ENCODE data around the gene SMAP1.

Gene SMAP1

DNA sequence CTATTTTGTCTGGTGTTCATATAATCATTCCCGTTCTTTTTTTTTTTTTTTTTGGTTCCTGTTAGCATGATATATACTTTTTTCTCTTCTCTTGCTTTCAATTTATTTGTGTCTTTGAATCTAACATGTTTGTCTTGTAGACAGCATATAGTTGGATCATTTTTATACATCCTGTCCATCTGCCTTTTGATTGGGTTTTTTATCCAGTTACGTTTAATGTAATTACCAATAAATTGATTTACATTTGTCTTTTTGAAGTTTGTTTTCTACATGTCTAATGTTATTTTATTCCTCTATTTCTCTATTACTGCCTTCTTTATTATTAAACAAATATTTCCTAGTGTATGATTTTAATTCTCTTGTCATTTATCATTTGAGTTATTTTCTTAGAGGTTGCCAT lies 204.8 kb downstream of the SMAP1 start:
- in situ Hi-C loops (cut with MboI; ENCODE audit: low pct_unique_long_range_greater_than_20kb, low sequenced_read_pairs, unreplicated experiment), result loop anchor here (25.0 kb wide), 1 partner anchor 335 kb away; no protein-coding TSS in a partner anchor
- no peak for DNase-seq (ENCODE audit: low spot score)
- TF ChIP-seq, protein P1, sequence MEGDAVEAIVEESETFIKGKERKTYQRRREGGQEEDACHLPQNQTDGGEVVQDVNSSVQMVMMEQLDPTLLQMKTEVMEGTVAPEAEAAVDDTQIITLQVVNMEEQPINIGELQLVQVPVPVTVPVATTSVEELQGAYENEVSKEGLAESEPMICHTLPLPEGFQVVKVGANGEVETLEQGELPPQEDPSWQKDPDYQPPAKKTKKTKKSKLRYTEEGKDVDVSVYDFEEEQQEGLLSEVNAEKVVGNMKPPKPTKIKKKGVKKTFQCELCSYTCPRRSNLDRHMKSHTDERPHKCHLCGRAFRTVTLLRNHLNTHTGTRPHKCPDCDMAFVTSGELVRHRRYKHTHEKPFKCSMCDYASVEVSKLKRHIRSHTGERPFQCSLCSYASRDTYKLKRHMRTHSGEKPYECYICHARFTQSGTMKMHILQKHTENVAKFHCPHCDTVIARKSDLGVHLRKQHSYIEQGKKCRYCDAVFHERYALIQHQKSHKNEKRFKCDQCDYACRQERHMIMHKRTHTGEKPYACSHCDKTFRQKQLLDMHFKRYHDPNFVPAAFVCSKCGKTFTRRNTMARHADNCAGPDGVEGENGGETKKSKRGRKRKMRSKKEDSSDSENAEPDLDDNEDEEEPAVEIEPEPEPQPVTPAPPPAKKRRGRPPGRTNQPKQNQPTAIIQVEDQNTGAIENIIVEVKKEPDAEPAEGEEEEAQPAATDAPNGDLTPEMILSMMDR (IDR thresholded peaks at IDR 0.05; ENCODE audit: extremely low read depth, insufficient read depth, missing control alignments), result no peak

DNA sequence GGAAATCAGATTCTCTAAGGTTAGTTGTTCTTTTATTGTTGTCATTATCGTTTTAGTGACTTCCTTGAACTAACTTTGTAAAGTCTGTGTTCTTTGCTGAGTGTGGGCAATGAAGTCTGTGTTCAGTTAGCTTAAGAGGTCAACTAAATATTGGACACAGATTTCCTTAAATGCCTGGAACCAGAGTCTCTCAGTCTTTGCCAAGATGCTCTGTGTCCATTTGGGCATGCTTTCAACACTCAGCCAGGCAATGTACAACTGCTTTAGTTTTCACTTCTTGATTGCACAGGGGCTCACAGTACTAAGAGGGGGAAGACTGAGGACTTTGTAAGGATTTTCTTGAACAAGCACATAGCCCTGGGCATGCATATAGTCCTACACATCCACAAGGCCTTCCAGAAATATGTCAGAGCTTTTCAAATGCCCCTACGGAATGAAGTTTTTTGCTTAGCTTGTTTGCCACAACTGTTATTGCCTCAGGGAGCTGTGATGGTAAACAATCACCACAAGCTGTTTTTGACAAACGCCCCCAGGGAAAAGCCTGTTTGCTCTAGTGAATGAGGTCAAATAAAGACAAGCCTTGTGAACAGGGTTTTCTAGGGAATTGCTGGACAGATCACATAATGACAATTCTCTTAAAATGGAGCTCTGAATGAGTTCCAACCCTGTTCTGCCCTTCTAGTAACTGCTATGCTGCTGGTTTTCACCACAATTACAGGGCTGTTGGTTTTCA lies 206.7 kb downstream of the SMAP1 start:
- DNase-seq (ENCODE audit: low spot score), result no peak
- TF ChIP-seq, protein P1 (IDR thresholded peaks at IDR 0.05; ENCODE audit: extremely low read depth, insufficient read depth, missing control alignments), result no peak
- in situ Hi-C loops (cut with MboI; ENCODE audit: low pct_unique_long_range_greater_than_20kb, low sequenced_read_pairs, unreplicated experiment), result loop anchor here (25.0 kb wide), 1 partner anchor 337 kb away; no protein-coding TSS in a partner anchor

DNA sequence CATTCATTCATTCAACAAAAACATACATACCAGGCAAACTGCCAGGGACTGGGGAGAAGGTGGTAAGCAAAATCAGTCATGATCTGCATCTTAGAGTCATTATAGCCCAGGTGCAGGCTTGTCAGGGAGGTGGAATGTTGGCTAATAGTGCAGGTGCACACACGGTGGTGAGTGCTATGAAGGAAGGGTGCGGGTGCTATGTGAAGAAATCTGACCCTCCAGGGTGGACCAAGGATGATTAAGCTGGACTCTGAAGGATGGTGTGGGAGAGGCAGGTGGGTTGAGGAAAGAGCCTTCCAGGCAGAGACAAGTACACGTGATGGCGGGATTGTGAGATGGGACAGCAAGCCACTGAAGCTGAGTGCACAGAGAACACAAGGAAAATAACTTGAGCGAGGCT lies 211.8 kb downstream of the SMAP1 start:
- in situ Hi-C loops (cut with MboI; ENCODE audit: low pct_unique_long_range_greater_than_20kb, low sequenced_read_pairs, unreplicated experiment), result no loop called here
- DNase-seq (ENCODE audit: low spot score), result no peak
- TF ChIP-seq, protein P1 (IDR thresholded peaks at IDR 0.05; ENCODE audit: extremely low read depth, insufficient read depth, missing control alignments), result no peak

DNA sequence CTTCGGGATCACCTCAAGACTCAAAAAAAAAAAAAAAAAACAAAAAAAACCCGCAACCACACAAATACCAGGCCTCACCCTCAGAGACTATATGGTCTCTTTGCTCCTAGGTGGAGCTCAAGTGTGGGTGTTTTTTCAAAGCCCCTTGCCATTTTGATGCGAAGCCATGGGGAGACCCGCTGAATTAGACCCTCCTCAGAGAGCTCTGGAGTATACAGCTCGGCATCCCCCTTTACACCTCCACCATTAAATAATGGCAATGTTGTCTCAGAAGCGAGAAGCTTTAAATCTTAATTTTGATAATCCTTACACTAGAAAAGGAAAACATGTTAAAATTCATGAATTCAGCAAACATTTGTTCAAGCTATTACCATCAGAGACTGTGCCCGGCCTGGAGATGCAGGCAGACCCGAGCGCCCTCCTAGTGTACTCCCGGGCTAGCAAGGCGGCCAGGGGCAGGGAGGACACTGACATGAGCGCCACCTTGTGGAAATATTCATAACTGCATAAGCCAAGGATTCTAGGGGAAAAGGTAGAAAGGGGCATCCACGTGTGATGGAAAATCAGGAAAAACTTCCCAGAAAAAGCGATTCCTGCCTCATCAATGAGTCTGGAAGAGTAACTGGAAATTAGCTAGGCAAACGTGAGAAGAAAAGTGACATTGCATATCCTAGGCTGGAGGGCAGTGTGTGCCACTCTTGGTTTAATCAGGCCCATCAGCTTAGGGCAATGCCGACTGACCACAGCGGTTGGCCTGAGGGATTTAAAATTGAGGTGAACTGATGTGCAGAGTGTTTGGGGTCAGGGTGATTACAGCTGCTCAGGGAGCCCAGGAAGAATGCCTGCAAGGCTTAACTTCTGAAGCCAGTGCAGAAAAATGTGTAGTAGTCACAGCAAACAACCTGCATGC lies 216.6 kb downstream of the SMAP1 start:
- TF ChIP-seq, protein P1 (IDR thresholded peaks at IDR 0.05; ENCODE audit: extremely low read depth, insufficient read depth, missing control alignments), result peak; percentile 89
- DNase-seq (ENCODE audit: low spot score), result peak; percentile 75
- in situ Hi-C loops (cut with MboI; ENCODE audit: low pct_unique_long_range_greater_than_20kb, low sequenced_read_pairs, unreplicated experiment), result loop anchor here (10.0 kb wide), 1 partner anchor 180 kb away; no protein-coding TSS in a partner anchor

DNA sequence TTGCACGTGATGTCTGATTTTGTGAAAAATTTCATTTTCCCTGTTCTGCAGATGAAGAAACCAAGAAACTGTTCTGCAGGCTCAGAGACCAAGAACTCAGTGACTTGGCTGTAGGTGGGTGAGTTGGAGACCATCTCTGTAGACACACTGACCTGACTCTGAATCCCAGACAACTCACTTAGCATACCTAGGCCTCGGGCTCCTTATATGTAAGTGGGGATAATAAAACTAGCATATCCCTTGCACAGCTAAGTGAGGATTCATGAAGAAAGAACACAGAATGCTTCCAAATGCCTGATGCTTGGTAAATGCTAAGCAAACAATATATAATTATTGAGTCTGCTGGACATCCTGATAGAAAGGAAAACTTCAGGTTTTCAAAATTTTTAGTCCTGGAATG lies 218.4 kb downstream of the SMAP1 start:
- DNase-seq (ENCODE audit: low spot score), result no peak
- TF ChIP-seq, protein P1 (IDR thresholded peaks at IDR 0.05; ENCODE audit: extremely low read depth, insufficient read depth, missing control alignments), result no peak
- in situ Hi-C loops (cut with MboI; ENCODE audit: low pct_unique_long_range_greater_than_20kb, low sequenced_read_pairs, unreplicated experiment), result loop anchor here (10.0 kb wide), 1 partner anchor 181 kb away; no protein-coding TSS in a partner anchor

DNA sequence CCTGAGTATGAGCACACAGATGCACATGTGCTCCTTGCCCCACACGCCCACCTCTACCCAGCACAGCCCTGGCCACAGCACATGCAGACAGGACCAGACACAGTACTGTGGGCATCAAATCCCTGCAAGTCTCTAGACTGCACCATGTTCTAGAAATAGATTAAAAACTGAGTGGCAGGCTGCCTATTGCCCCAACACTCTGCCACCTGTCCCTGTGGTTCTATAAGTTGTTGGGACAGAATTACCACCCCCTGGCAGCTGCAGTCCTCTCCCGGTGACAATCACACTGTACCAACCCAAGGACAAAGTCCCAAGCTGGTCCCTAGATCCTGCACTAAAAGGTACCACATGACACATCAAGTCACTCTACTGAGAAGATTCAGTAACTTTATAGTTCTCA lies 219.0 kb downstream of the SMAP1 start:
- no peak for DNase-seq (ENCODE audit: low spot score)
- TF ChIP-seq, protein P1 (IDR thresholded peaks at IDR 0.05; ENCODE audit: extremely low read depth, insufficient read depth, missing control alignments), result no peak
- in situ Hi-C loops (cut with MboI; ENCODE audit: low pct_unique_long_range_greater_than_20kb, low sequenced_read_pairs, unreplicated experiment), result loop anchor here (10.0 kb wide), 1 partner anchor 182 kb away; no protein-coding TSS in a partner anchor

Measured in GM13977 (cell line).